Testis (tissue), 3 donors: ENCODE data around the gene ZNF408. TPM values are rescaled to one million over a fixed set of nuclear protein-coding genes. Genes with fewer than 3 reads are reported as not detected.
"Not testable (repeated sequence)": the region's sequence is repeated elsewhere in the genome, so short reads cannot be mapped to it uniquely, and the experiment has no call there.

Experiments used
- DNase-seq: peaks from one replicate; pipeline ENCODE4 v3.0.0-alpha.2; 2019
- H3K27ac ChIP-seq, 2 donors: fragments of 200-600 bp; sonication (generic); one replicate each; pipeline ENCODE4 v1.5.1; 2019
- H3K27me3 ChIP-seq: fragments of 200-600 bp; sonication (generic); one replicate; pipeline ENCODE4 v1.5.1; 2019
- H3K36me3 ChIP-seq: fragments of 200-600 bp; sonication (generic); one replicate; pipeline ENCODE4 v1.5.1; 2017; ENCODE audit warnings: low read depth; ENCODE audit errors: missing control alignments
- H3K4me1 ChIP-seq: fragments of 200-600 bp; sonication (generic); one replicate; pipeline ENCODE4 v1.5.1; 2019
- H3K4me3 ChIP-seq, 2 donors: fragments of 200-600 bp; sonication (generic); one replicate each; pipeline ENCODE4 v1.5.1; 2017 to 2019
- H3K9me3 ChIP-seq: fragments of 200-600 bp; sonication (generic); one replicate; pipeline ENCODE4 v1.5.1; 2017
- POLR2A ChIP-seq: fragments of 450-650 bp; IDR thresholded peaks from one replicate; pipeline ENCODE4 v1.6.1; 2017; ENCODE audit warnings: antibody characterized with exemption, mild to moderate bottlenecking, moderate library complexity
- WGBS, 2 donors: methylation state at CpG; one replicate each; pipeline ENCODE4 v1.1.5; 2018; 5-methylcytosine and 5-hydroxymethylcytosine counted together
- intact Hi-C: fragments of 100-400 bp; cut with DNase I; formaldehyde crosslinking; loops from one replicate; pipeline ENCODE4 v1.15.1; 2023; ENCODE audit warnings: low total_unique reads
- polyA plus RNA-seq: library from polyadenylated mRNA; stranded (reverse); fragments of 350-450 nt; fragmentation: Illumina TruSeq; extraction: RNeasy Lipid Tissue Mini Kit (QIAGEN cat#74804); gene quantifications from one replicate; pipeline ENCODE4 v1.2.3, GENCODE V29; 2014; ENCODE audit warnings: low read depth, low replicate concordance; ENCODE audit not compliant: insufficient read depth
- total RNA-seq, 2 donors: library from RNA; depleted of rRNA; stranded (reverse); fragments of >200 nt; gene quantifications; one replicate each; pipeline ENCODE4 v1.2.3, GENCODE V29; 2016
- TF ChIP-seq, protein P1 (sequence below), 3 experiments: fragments of 450-650 bp in 2 of 3; fragments of 200-600 bp in 1 of 3; sonication (generic) in 1 of 3; IDR thresholded peaks; one replicate each; pipeline ENCODE4 v1.5.1; 2016 to 2019; ENCODE audit warnings: antibody characterized with exemption in 3 of 3, mild to moderate bottlenecking in 2 of 3, moderate library complexity in 1 of 3

The ZNF408 gene
- total and polyA plus RNA-seq, 3 donors from 2014 or later = 11.7 to 27.4 (median 18.3) TPM

DNA sequence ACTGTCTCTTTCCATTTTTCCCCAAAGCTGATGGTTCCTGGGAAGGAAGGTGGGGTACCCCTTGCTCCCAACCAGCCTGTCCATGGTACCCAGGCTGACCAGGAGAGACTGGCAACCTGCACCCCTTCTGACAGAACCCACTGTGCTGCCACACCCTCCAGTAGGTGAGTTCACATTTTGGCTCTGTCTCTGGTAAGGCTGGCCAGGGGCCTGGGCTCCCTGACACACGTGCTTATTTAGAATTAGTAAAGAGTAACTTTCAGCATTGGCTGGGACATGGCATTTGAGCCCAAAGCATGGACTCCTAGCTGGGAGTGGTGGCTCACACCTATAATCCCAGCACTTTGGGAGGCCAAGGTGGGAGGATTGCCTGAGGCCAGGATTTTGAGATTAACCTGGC lies 35.5 kb upstream of the ZNF408 start:
- no peak for DNase-seq
- 100% methylated on average over 1 of the region's 1 CpG for WGBS, 2 donors
- no peaks in the 10 kb centered on the region for H3K36me3 ChIP-seq
- intact Hi-C loops = no loop called here
- no peak overlapping the region for H3K4me3 ChIP-seq
- H3K27ac ChIP-seq = peak overlapping the region; percentile 46 to 62
- no peak for TF ChIP-seq POLR2A
- TF ChIP-seq, protein P1, sequence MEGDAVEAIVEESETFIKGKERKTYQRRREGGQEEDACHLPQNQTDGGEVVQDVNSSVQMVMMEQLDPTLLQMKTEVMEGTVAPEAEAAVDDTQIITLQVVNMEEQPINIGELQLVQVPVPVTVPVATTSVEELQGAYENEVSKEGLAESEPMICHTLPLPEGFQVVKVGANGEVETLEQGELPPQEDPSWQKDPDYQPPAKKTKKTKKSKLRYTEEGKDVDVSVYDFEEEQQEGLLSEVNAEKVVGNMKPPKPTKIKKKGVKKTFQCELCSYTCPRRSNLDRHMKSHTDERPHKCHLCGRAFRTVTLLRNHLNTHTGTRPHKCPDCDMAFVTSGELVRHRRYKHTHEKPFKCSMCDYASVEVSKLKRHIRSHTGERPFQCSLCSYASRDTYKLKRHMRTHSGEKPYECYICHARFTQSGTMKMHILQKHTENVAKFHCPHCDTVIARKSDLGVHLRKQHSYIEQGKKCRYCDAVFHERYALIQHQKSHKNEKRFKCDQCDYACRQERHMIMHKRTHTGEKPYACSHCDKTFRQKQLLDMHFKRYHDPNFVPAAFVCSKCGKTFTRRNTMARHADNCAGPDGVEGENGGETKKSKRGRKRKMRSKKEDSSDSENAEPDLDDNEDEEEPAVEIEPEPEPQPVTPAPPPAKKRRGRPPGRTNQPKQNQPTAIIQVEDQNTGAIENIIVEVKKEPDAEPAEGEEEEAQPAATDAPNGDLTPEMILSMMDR (IDR thresholded peaks at IDR 0.05) = no peak
- no peaks in the 10 kb centered on the region for H3K9me3 ChIP-seq
- peaks cover 38% of the 10 kb centered on the region for H3K4me1 ChIP-seq
- H3K27me3 ChIP-seq = no peaks in the 10 kb centered on the region

DNA sequence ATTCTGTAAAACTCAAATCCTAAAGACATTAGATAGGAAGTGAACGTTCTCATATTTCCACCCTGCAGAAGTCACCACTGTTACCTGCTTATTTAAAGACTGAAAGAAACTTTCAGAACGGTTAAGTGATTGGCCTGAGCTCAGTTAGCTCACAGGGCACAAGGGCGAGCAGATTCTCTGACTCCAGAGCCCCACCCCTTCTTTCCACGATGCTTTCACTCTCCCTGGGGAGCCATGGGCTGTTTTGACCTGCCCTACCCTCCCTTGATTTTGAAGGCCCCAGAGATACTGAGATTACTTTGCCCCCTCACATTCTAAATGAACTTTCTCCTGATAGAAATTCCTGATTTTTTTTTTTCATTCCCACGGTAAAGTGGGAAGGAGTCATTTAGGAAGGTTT lies 34.3 kb upstream of the ZNF408 start:
- H3K27me3 ChIP-seq = no peaks in the 10 kb centered on the region
- intact Hi-C loops = no loop called here
- 36 to 42% methylated on average over 5 of the region's 5 CpGs for WGBS, 2 donors
- H3K4me3 ChIP-seq = no peak overlapping the region
- H3K27ac ChIP-seq = peak overlapping the region in 1 of 2 donors; percentile 6
- TF ChIP-seq, protein P1 (IDR thresholded peaks at IDR 0.05) = no peak
- no peak for TF ChIP-seq POLR2A
- H3K4me1 ChIP-seq = peaks cover 38% of the 10 kb centered on the region
- no peaks in the 10 kb centered on the region for H3K9me3 ChIP-seq
- no peak for DNase-seq
- no peaks in the 10 kb centered on the region for H3K36me3 ChIP-seq

DNA sequence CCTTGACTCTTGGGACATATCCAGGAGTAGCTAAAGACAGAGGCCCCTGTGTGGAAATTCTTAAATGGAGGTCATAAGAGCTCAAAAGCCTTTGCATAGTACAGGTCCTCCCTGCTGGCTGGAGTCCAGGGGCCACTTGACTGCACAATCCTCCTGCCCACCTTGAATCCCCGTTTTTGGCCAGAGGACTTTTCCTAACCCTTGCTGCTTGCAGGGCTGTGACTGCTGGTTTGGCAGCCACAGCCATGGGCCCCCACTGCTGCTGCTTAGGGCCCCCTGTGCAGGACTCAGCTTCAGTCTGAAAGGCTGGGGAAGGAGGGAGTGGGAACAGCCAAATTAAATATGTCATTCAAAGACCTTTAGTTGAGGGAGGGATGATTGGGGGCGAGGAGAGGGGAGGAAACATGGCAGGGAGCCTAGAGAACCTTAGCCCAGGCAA lies 33.8 kb upstream of the ZNF408 start:
- 45 to 56% methylated on average over 2 of the region's 2 CpGs for WGBS, 2 donors
- H3K4me3 ChIP-seq = no peak overlapping the region
- peak overlapping the region; percentile 6 to 26 for H3K27ac ChIP-seq
- H3K36me3 ChIP-seq = no peaks in the 10 kb centered on the region
- H3K9me3 ChIP-seq = no peaks in the 10 kb centered on the region
- TF ChIP-seq, protein P1 (IDR thresholded peaks at IDR 0.05) = no peak
- no peak for TF ChIP-seq POLR2A
- H3K27me3 ChIP-seq = no peaks in the 10 kb centered on the region
- intact Hi-C loops = no loop called here
- H3K4me1 ChIP-seq = peaks cover 38% of the 10 kb centered on the region
- DNase-seq = no peak

DNA sequence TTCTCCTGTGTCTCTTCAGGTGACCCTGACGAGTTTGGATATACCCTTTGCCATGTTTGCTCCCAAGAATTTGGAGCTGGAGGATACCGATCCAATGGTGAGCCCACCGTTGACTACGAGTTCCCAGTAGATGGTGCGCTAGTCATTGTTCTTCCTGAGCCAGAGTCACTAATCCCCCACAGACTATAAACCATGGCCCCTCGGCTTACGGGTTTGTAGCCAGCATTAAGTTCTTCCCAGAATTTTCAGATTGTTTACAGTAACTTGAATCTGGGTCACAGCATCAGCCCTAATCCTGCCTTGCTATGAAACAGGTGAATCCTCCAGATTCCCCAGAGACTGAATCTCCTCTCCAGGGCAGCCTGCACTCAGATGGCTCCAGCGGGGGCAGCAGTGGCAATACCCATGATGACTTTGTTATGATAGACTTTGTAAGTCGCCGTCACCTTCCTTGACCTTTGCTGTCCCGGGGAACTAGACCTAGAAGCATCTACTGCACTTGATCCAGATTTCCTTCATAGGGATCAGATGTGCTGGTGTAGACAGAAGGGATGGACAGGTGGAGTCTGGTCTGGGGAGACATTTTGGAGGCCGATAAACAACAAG lies 32.2 kb upstream of the ZNF408 start:
- intact Hi-C loops = no loop called here
- H3K27me3 ChIP-seq = no peaks in the 10 kb centered on the region
- 91 to 94% methylated on average over 12 of the region's 12 CpGs for WGBS, 2 donors
- TF ChIP-seq POLR2A = no peak
- TF ChIP-seq, protein P1 (IDR thresholded peaks at IDR 0.05) = no peak
- H3K4me3 ChIP-seq = no peak overlapping the region
- H3K27ac ChIP-seq = peak overlapping the region; percentile 63 to 66
- no peaks in the 10 kb centered on the region for H3K9me3 ChIP-seq
- peaks cover 38% of the 10 kb centered on the region for H3K4me1 ChIP-seq
- H3K36me3 ChIP-seq = no peaks in the 10 kb centered on the region
- DNase-seq = no peak

DNA sequence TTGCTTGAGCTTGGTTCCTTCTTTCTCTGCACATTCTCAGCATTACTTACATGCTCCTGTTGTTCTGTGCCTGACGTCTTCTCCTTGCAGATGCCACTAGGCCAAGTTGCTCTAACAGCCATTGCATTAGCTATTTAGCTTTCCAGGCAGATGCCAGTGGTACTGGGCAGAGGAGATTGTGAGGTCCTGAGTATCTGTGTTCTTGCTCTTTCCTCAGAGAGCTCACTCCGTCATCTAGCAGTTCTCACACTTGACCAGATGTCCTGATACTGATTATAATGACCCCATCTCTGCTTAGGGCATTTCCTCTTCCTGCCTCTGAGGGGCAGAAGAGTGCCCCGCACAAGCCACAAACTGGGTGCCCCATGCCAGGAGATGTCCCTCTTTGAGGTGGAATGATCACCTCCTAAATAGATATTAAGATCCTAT lies 31.1 kb upstream of the ZNF408 start:
- Histone ChIP-seq H3K36me3 (no peaks in the 10 kb centered on the region), H3K4me3 (no peak overlapping the region), H3K27ac (peak overlapping the region; percentile 66 to 68), H3K4me1 (peaks cover 44% of the 10 kb centered on the region), H3K27me3 (no peaks in the 10 kb centered on the region), H3K9me3 (no peaks in the 10 kb centered on the region)
- no peak for DNase-seq
- intact Hi-C loops = no loop called here
- TF ChIP-seq, protein P1 (IDR thresholded peaks at IDR 0.05) = no peak
- no peak for TF ChIP-seq POLR2A
- 67 to 76% methylated on average over 3 of the region's 3 CpGs for WGBS, 2 donors

DNA sequence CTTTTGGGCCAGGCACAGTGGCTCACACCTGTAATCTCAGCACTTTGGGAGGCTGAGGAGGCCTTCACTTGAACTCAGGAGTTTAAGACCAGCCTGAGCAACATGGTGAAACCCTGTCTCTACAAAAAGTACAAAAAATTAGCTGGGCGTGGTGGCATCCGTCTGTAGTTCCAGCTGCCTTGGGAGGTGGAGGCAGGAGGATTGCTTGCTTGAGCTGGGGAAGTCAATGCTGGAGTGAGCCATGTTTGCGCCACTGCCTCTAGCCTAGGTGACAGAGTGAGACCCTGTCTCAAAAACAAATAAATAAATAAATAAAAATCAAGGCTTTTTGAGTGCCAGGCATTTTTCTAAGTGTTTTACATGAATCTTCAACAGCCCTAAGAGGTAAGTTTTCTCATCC lies 30.3 kb upstream of the ZNF408 start:
- H3K27me3 ChIP-seq, H3K9me3 ChIP-seq, H3K36me3 ChIP-seq, intact Hi-C loops, H3K4me3 ChIP-seq, DNase-seq: not testable (repeated sequence)
- Histone ChIP-seq H3K27ac (peak overlapping the region; percentile 66 to 68), H3K4me1 (peaks cover 44% of the 10 kb centered on the region)
- 84 to 87% methylated on average over 3 of the region's 3 CpGs for WGBS, 2 donors
